HCT116 (cell line): Measurements from ENCODE around the gene DIPK1A. TPM values are rescaled to one million over a fixed set of nuclear protein-coding genes. Genes with fewer than 3 reads are reported as not detected.

Experiments used
- ATAC-seq: fragments of 200-7000 bp; cut with Tn5 transposase; 2 replicates; pipeline ENCODE4 v1.9.1; 2020; ENCODE audit warnings: mild to moderate bottlenecking, moderate library complexity
- BruUV-seq: library from RNA; stranded (reverse); fragments of 400-500 nt; replicated peaks from 2 replicates; lab custom pipeline; 2021; lab: Mats Ljungman, UMichigan
- CTCF ChIA-PET: fragments of 300-600 bp; sonication (Branson Sonifier 250); formaldehyde crosslinking; loops from one replicate; lab custom pipeline; 2021; ENCODE audit warnings: antibody characterized with exemption; lab: Charles Lee
- POLR2A ChIA-PET: fragments of 300-600, 350-600 bp; sonication (Branson Sonifier 250); formaldehyde crosslinking; loops from one replicate; lab custom pipeline; 2021; ENCODE audit warnings: antibody characterized with exemption; lab: Charles Lee
- RAD21 ChIA-PET, 2 experiments: fragments of 300-600 bp; sonication (Branson Sonifier 250); formaldehyde crosslinking; loops; one replicate each; lab custom pipeline; 2023; ENCODE audit warnings: low total read pairs in 2 of 2; ENCODE audit not compliant: uncharacterized antibody in 2 of 2, unreplicated experiment in 2 of 2, low non-redundant PET in 1 of 2; lab: Charles Lee
- DNase-seq: peaks from one replicate; pipeline ENCODE4 v3.0.0-alpha.2; 2010; ENCODE audit warnings: low read depth, low spot score
- H2AFZ ChIP-seq: fragments of 200-600 bp; shearing (Covaris generic), sonication (generic); 2 replicates; pipeline ENCODE4 v1.6.1; 2017; ENCODE audit warnings: low read depth, mixed run types, mixed read lengths, antibody characterized with exemption, low read length; ENCODE audit not compliant: poor library complexity, severe bottlenecking
- H3K27ac ChIP-seq: 2 replicates; pipeline ENCODE4 v1.5.1; 2012; ENCODE audit warnings: low read depth, low read length
- H3K27me3 ChIP-seq: fragments of 200-600 bp; sonication (generic); 2 replicates; pipeline ENCODE4 v1.6.1; 2016; ENCODE audit warnings: mixed run types, low read length, mixed read lengths; ENCODE audit not compliant: insufficient read depth
- H3K36me3 ChIP-seq, 2 experiments: fragments of 200-500 bp in 1 of 2; fragments of 200-600 bp in 1 of 2; sonication (Bioruptor generic) in 1 of 2; sonication (generic) in 1 of 2; 2 replicates each; pipeline versions ENCODE4 v1.5.1 to v1.6.1; 2014 to 2016; ENCODE audit warnings: low read length in 2 of 2, inconsistent platforms in 1 of 2, mixed read lengths in 1 of 2, mixed run types in 1 of 2; ENCODE audit not compliant: insufficient read depth in 2 of 2, control insufficient read depth in 1 of 2
- H3K4me1 ChIP-seq, 2 experiments: fragments of 200-600 bp in 1 of 2; sonication (generic) in 1 of 2; 2 replicates each; pipeline versions ENCODE4 v1.5.1 to v1.6.1; 2012 to 2017; ENCODE audit warnings: low read length in 2 of 2, inconsistent platforms in 1 of 2, mild to moderate bottlenecking in 1 of 2, mixed read lengths in 1 of 2, mixed run types in 1 of 2, moderate library complexity in 1 of 2; ENCODE audit not compliant: insufficient read depth in 2 of 2, control insufficient read depth in 1 of 2
- H3K4me2 ChIP-seq: fragments of 200-600 bp; sonication (generic); 2 replicates; pipeline ENCODE4 v1.6.1; 2017; ENCODE audit warnings: mixed run types, low read length, mixed read lengths
- H3K4me3 ChIP-seq, 2 experiments: fragments of 200-600 bp in 1 of 2; sonication (generic) in 1 of 2; replicated peaks in 1 of 2; 2 replicates each; pipeline ENCODE4 v1.5.1; 2011 to 2016; ENCODE audit warnings: low read length in 2 of 2, control low read depth in 1 of 2, low read depth in 1 of 2, mild to moderate bottlenecking in 1 of 2, mixed read lengths in 1 of 2, mixed run types in 1 of 2
- H3K79me2 ChIP-seq: fragments of 200-600 bp; sonication (generic); 2 replicates; pipeline ENCODE4 v1.6.1; 2017; ENCODE audit warnings: mild to moderate bottlenecking, mixed run types, low read length, moderate library complexity, mixed read lengths; ENCODE audit not compliant: insufficient read depth
- H3K9ac ChIP-seq: fragments of 200-600 bp; sonication (generic); 2 replicates; pipeline ENCODE4 v1.6.1; 2016; ENCODE audit warnings: low read length, mixed read lengths
- H3K9me2 ChIP-seq: fragments of 200-600 bp; sonication (generic), shearing (Covaris generic); 2 replicates; pipeline ENCODE4 v1.6.1; 2017; ENCODE audit warnings: mixed run types, mild to moderate bottlenecking, moderate library complexity; ENCODE audit not compliant: insufficient read depth
- H3K9me3 ChIP-seq, 2 experiments: fragments of 200-500 bp in 1 of 2; fragments of 200-600 bp in 1 of 2; sonication (Bioruptor generic) in 1 of 2; sonication (generic) in 1 of 2; 2 replicates each; pipeline ENCODE4 v1.6.1; 2014 to 2017; ENCODE audit warnings: low read length in 2 of 2, mixed read lengths in 2 of 2, inconsistent platforms in 1 of 2, low read depth in 1 of 2, mild to moderate bottlenecking in 1 of 2, mixed run types in 1 of 2, moderate library complexity in 1 of 2; ENCODE audit not compliant: control insufficient read depth in 1 of 2, insufficient read depth in 1 of 2
- H4K20me1 ChIP-seq: fragments of 200-600 bp; sonication (generic), shearing (Covaris generic); 2 replicates; pipeline ENCODE4 v1.6.1; 2017; ENCODE audit warnings: mixed run types, mild to moderate bottlenecking, moderate library complexity; ENCODE audit not compliant: insufficient read depth
- ATF3 ChIP-seq: IDR thresholded peaks from 2 replicates; pipeline ENCODE4 v1.6.1; 2012
- CBX3 ChIP-seq: IDR thresholded peaks from 2 replicates; pipeline ENCODE4 v1.6.1; 2012; ENCODE audit warnings: low read depth
- EGR1 ChIP-seq: IDR thresholded peaks from 2 replicates; pipeline ENCODE4 v1.6.1; 2012; ENCODE audit warnings: low read depth
- ELF1 ChIP-seq: IDR thresholded peaks from 2 replicates; pipeline ENCODE4 v1.6.1; 2012; ENCODE audit warnings: low read depth, borderline replicate concordance
- EZH2 ChIP-seq: fragments of 200-600 bp; sonication (generic); IDR thresholded peaks from 2 replicates; pipeline ENCODE4 v1.6.1; 2017; ENCODE audit warnings: antibody characterized with exemption, mixed run types
- EZH2phosphoT487 ChIP-seq: fragments of 200-600 bp; IDR thresholded peaks from 2 replicates; pipeline ENCODE4 v1.6.1; 2018; ENCODE audit warnings: antibody characterized with exemption, borderline replicate concordance
- JUND ChIP-seq: IDR thresholded peaks from 2 replicates; pipeline ENCODE4 v1.6.1; 2012
- MAX ChIP-seq: IDR thresholded peaks from 2 replicates; pipeline ENCODE4 v1.6.1; 2012
- POLR2A ChIP-seq: IDR thresholded peaks from 2 replicates; pipeline ENCODE4 v1.7.0; 2011; ENCODE audit warnings: borderline replicate concordance; ENCODE audit not compliant: insufficient read depth, insufficient read length; ENCODE audit errors: extremely low read depth
- RAD21 ChIP-seq: IDR thresholded peaks from 2 replicates; pipeline ENCODE4 v1.6.1; 2012; ENCODE audit warnings: low read depth, mild to moderate bottlenecking
- REST ChIP-seq: IDR thresholded peaks from 2 replicates; pipeline ENCODE4 v1.6.1; 2012; ENCODE audit warnings: low read depth
- SP1 ChIP-seq: IDR thresholded peaks from 2 replicates; pipeline ENCODE4 v1.6.1; 2012; ENCODE audit warnings: low read depth
- TCF7L2 ChIP-seq: IDR thresholded peaks from 2 replicates; pipeline ENCODE4 v1.7.0; 2011; ENCODE audit warnings: borderline replicate concordance, inconsistent platforms; ENCODE audit not compliant: insufficient read depth, insufficient read length; ENCODE audit errors: extremely low read depth
- YY1 ChIP-seq: IDR thresholded peaks from 2 replicates; pipeline ENCODE4 v1.6.1; 2011; ENCODE audit warnings: low read length, low read depth, moderate library complexity, mild to moderate bottlenecking; ENCODE audit not compliant: insufficient replicate concordance; ENCODE audit errors: extremely low read depth
- ZNF274 ChIP-seq: fragments of 200-500 bp; sonication (Bioruptor generic); IDR thresholded peaks from 2 replicates; pipeline ENCODE4 v1.6.1; 2014; ENCODE audit warnings: mild to moderate bottlenecking, low read depth, low read length, inconsistent platforms
- intact Hi-C: fragments of 100-400 bp; cut with micrococcal nuclease; formaldehyde crosslinking; loops from 2 replicates; pipeline ENCODE4 v1.10.0; 2022
- total RNA-seq: library from RNA; stranded (reverse); gene quantifications from one replicate; pipeline ENCODE4 v1.2.1, GENCODE V29; 2021; ENCODE audit not compliant: unreplicated experiment

DIPK1A gene
- total RNA-seq, 1 experiment from 2014 or later: 4.3 TPM

- no peak for TF ChIP-seq REST
- no peak for TF ChIP-seq EZH2
- TF ChIP-seq EGR1: no peak
- TF ChIP-seq ELF1: no peak
- no peak for TF ChIP-seq POLR2A
- TF ChIP-seq, all 23 proteins: peak for 0
Measured at GRCh38 chr1:92850019-92850418, 111.2 kb downstream of the DIPK1A start (continued).

GRCh38 chr1:92848201-92848600 lies 113.1 kb downstream of the DIPK1A start:
- intact Hi-C loops: no loop called here
- ATAC-seq (no peak), DNase-seq (no peak)
- no peaks in the 10 kb centered on the region for H3K9me3 ChIP-seq
- H3K4me2 ChIP-seq: no peak overlapping the region
- no peaks in the 10 kb centered on the region for H3K9me2 ChIP-seq
- H2AFZ ChIP-seq: no peak overlapping the region
- CTCF ChIA-PET: no interaction called here
- no peaks in the 10 kb centered on the region for H3K79me2 ChIP-seq
- RAD21 ChIA-PET: no interaction called here
- H3K9ac ChIP-seq: no peak overlapping the region
- H3K27ac ChIP-seq: no peak overlapping the region
- 0 out of 2 replicates have a peak, but pooled peaks cover 4% of the 10 kb centered on the region for H4K20me1 ChIP-seq
- no TSS peak for BruUV-seq
- POLR2A ChIA-PET: no interaction called here
- 0 out of 4 replicates have a peak, but pooled peaks cover 2 to 8% of the 10 kb centered on the region in 2 experiments for H3K36me3 ChIP-seq
- H3K4me1 ChIP-seq: no peaks in the 10 kb centered on the region
- no peaks in the 10 kb centered on the region for H3K27me3 ChIP-seq
- no peak overlapping the region for H3K4me3 ChIP-seq
- no peak for TF ChIP-seq JUND
- TF ChIP-seq EGR1: no peak
- TF ChIP-seq ELF1: no peak
- no peak for TF ChIP-seq ZNF274
- no peak for TF ChIP-seq EZH2phosphoT487
- no peak for TF ChIP-seq ATF3
- TF ChIP-seq MAX: no peak
- TF ChIP-seq RAD21: no peak
- TF ChIP-seq POLR2A: no peak
- TF ChIP-seq YY1: no peak
- no peak for TF ChIP-seq SP1
- TF ChIP-seq TCF7L2: no peak
- TF ChIP-seq CBX3: no peak
- TF ChIP-seq REST: no peak
